SK-N-SH treated with all-trans-retinoic acid at 6 μM for 48 hours (cell line): ENCODE results near the gene IGLL5.

ENCODE experiments used
- RARB ChIP-seq: fragments of 250-450 bp; sonication (Bioruptor Pico); IDR thresholded peaks from 2 replicates; pipeline ENCODE4 v1.8.0; 2021; ENCODE audit warnings: mild to moderate bottlenecking, moderate library complexity
- TCF4 ChIP-seq: fragments of 250-450 bp; sonication (Bioruptor Pico); IDR thresholded peaks from 2 replicates; pipeline ENCODE4 v1.8.0; 2021; ENCODE audit warnings: mild to moderate bottlenecking, moderate library complexity, borderline replicate concordance

DNA sequence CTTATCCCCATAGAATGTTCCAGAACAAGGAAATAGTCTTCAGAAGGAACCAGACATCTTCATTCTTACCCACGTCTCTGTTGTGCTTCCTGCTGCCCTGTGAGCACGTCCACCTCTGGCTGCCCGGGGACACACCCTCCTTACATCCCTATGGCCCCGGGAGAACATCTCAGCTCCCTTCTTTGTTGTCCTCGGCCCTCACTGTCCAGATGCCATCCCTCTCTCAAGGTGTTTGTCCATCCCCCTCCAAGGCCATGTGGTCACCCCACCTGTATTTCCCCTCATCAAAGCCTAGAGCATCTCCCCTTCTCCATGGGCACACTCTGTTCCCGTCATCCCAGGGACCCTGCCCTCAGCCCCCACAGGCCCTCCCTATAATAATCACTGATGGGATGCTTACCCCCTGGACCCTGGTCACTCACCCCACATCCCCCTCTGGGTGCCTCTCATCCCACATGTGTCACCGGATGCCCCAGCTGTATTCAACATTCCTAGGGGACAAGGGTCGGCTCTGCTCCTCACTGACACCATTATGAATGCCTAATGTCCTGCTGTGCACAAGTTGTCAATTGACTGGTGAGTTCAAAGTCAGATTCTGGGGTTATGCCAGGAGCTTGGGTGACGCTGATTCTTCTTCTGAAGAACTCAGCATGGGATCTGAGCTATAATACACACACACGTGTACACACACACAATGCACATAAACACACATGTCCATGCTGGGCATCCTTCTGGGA lies 28.8 kb downstream of the IGLL5 start:
- no peak for TF ChIP-seq RARB
- no peak for TF ChIP-seq TCF4 (CRISPR knock-in tag)
